ENCODE data around the gene LYPD4. TPM values are rescaled to one million over a fixed set of nuclear protein-coding genes. Genes with fewer than 3 reads are reported as not detected.
"Not testable (repeated sequence)": the region's sequence is repeated elsewhere in the genome, so short reads cannot be mapped to it uniquely, and the experiment has no call there.

Gene LYPD4
- polyA plus RNA-seq, 1 experiment: not detected

GRCh38 chr19:41793414-41793727 lies 51.1 kb downstream of the LYPD4 start:
- DNase-seq (ENCODE audit: low read depth): no peak
- POLR2A ChIA-PET: no interaction called here

GRCh38 chr19:41792513-41793413 lies 51.7 kb downstream of the LYPD4 start:
- ChIA-PET CTCF (interaction anchor here (0.8 to 7.8 kb wide), 10 partner anchors 10 to 160 kb away, joined by 3 to 89 read pairs (median 4); no protein-coding TSS in a partner anchor), POLR2A (no interaction called here)
- TF ChIP-seq CTCF (IDR thresholded peaks at IDR 0.05; ENCODE audit: insufficient read depth, low read depth, low read length): peak; percentile 64
- H3K27me3 ChIP-seq (ENCODE audit: control insufficient read depth, insufficient read depth, low read length): peaks cover 4% of the 10 kb centered on the region
- no peak overlapping the region for H3K4me3 ChIP-seq (ENCODE audit: low read depth, low read length)
- no peaks in the 10 kb centered on the region for H3K36me3 ChIP-seq (ENCODE audit: control insufficient read depth, insufficient read depth, low read length)
- no peak for DNase-seq (ENCODE audit: low read depth)

More at GRCh38 chr19:41793414-41793727, 51.1 kb downstream of the LYPD4 start:
- H3K27me3 ChIP-seq (ENCODE audit: control insufficient read depth, insufficient read depth, low read length): peaks cover 4% of the 10 kb centered on the region
- H3K4me3 ChIP-seq (ENCODE audit: low read depth, low read length): no peak overlapping the region
- no peak for TF ChIP-seq CTCF (IDR thresholded peaks at IDR 0.05; ENCODE audit: insufficient read depth, low read depth, low read length)
- H3K36me3 ChIP-seq (ENCODE audit: control insufficient read depth, insufficient read depth, low read length): no peaks in the 10 kb centered on the region
- CTCF ChIA-PET: interaction anchor here (0.6 to 7.8 kb wide), 10 partner anchors 9 to 159 kb away, joined by 3 to 89 read pairs (median 4); no protein-coding TSS in a partner anchor

- POLR2A ChIA-PET; H3K27me3 ChIP-seq (ENCODE audit: control insufficient read depth, insufficient read depth, low read length); H3K4me3 ChIP-seq (ENCODE audit: low read depth, low read length); H3K36me3 ChIP-seq (ENCODE audit: control insufficient read depth, insufficient read depth, low read length); DNase-seq (ENCODE audit: low read depth): not testable (repeated sequence)
- CTCF ChIA-PET: interaction anchor here (1.2 kb wide), 1 partner anchor 147 kb away, joined by 3 read pairs; no protein-coding TSS in a partner anchor
These were observed 55.4 kb downstream of the LYPD4 start for GRCh38 chr19:41789053-41789452.

GRCh38 chr19:41788518-41788917 lies 56.0 kb downstream of the LYPD4 start:
- POLR2A ChIA-PET; CTCF ChIA-PET; H3K36me3 ChIP-seq (ENCODE audit: control insufficient read depth, insufficient read depth, low read length); DNase-seq (ENCODE audit: low read depth); H3K4me3 ChIP-seq (ENCODE audit: low read depth, low read length); H3K27me3 ChIP-seq (ENCODE audit: control insufficient read depth, insufficient read depth, low read length): not testable (repeated sequence)

Small RNA genes within 50 kb of the gene (small RNA-seq; reads per million reads assigned to genes)
- not detected for gene MIR6797 (ENCODE audit: insufficient read length, low read depth, low replicate concordance)

Other genes with a start within 250 kb of the LYPD4 start
- gene CEACAM4, start 217.6 kb downstream of the LYPD4 start, polyA plus RNA-seq (2011; rRNA removed): not detected in 2 replicates
- not detected in 2 replicates for gene CEACAM7, start 156.4 kb downstream of the LYPD4 start, polyA plus RNA-seq (2011; rRNA removed)
- not detected in 2 replicates for gene CEACAM5, start 136.1 kb downstream of the LYPD4 start, polyA plus RNA-seq (2011; rRNA removed)
- gene CEACAM6, start 89.2 kb downstream of the LYPD4 start, polyA plus RNA-seq (2011; rRNA removed): not detected in 2 replicates
- gene CEACAM3, start 48.1 kb downstream of the LYPD4 start, polyA plus RNA-seq (2011; rRNA removed): not detected in 2 replicates
- not detected in 2 replicates for gene DMRTC2, start 359 bp upstream of the LYPD4 start, polyA plus RNA-seq (2011; rRNA removed)
- gene RPS19, start 15.6 kb upstream of the LYPD4 start, polyA plus RNA-seq (2011; rRNA removed): 1,209 and 1,864 TPM in 2 replicates
- gene CD79A, start 32.6 kb upstream of the LYPD4 start, polyA plus RNA-seq (2011; rRNA removed): 0.17 and 0.37 TPM in 2 replicates
- 24.4 and 41.0 TPM in 2 replicates for gene ARHGEF1, start 38.5 kb upstream of the LYPD4 start, polyA plus RNA-seq (2011; rRNA removed)
- gene ERFL, start 83.8 kb upstream of the LYPD4 start, polyA plus RNA-seq (2011; rRNA removed): 0.04 TPM in 2 replicates
- gene RABAC1, start 114.6 kb upstream of the LYPD4 start, polyA plus RNA-seq (2011; rRNA removed): 302 and 361 TPM in 2 replicates
- 0.11 and 0.32 TPM in 2 replicates for gene ATP1A3, start 149.5 kb upstream of the LYPD4 start, polyA plus RNA-seq (2011; rRNA removed)
- gene GRIK5, start 225.5 kb upstream of the LYPD4 start, polyA plus RNA-seq (2011; rRNA removed): 0.06 and 0.10 TPM in 2 replicates
- gene ZNF574, start 231.5 kb upstream of the LYPD4 start, polyA plus RNA-seq (2011; rRNA removed): 5.6 and 10.4 TPM in 2 replicates